KMS-11 (cell line): ENCODE data around the gene PHYHIPL.

ENCODE experiments used
- H2AFZ ChIP-seq: fragments of 200-600 bp; sonication (generic); 2 replicates; pipeline ENCODE4 v1.6.1; 2016; ENCODE audit warnings: antibody characterized with exemption, mixed run types, low read depth
- H3K27ac ChIP-seq: fragments of 200-600 bp; sonication (generic); 2 replicates; pipeline ENCODE4 v1.6.1; 2016; ENCODE audit warnings: mild to moderate bottlenecking, mixed run types
- H3K27me3 ChIP-seq: fragments of 200-600 bp; sonication (generic); 2 replicates; pipeline ENCODE4 v1.6.1; 2017; ENCODE audit warnings: mild to moderate bottlenecking, low read depth, mixed run types, moderate library complexity; ENCODE audit not compliant: insufficient read depth
- H3K36me3 ChIP-seq: fragments of 200-600 bp; sonication (generic); 2 replicates; pipeline ENCODE4 v1.6.1; 2017; ENCODE audit warnings: mild to moderate bottlenecking, mixed run types; ENCODE audit not compliant: insufficient read depth
- H3K4me1 ChIP-seq: fragments of 200-600 bp; sonication (generic); 2 replicates; pipeline ENCODE4 v1.6.1; 2016; ENCODE audit warnings: mild to moderate bottlenecking, low read depth, mixed run types; ENCODE audit not compliant: poor library complexity, severe bottlenecking
- H3K4me2 ChIP-seq: fragments of 200-600 bp; sonication (generic); 2 replicates; pipeline ENCODE4 v1.7.0; 2016; ENCODE audit warnings: mild to moderate bottlenecking, mixed run types
- H3K4me3 ChIP-seq: fragments of 200-600 bp; sonication (generic); IDR thresholded peaks from 2 replicates; pipeline ENCODE4 v1.6.1; 2017; ENCODE audit warnings: low read depth, low read length, mixed read lengths; ENCODE audit not compliant: insufficient read depth
- H3K79me2 ChIP-seq: fragments of 200-600 bp; sonication (generic); 2 replicates; pipeline ENCODE4 v1.6.1; 2016; ENCODE audit warnings: low read depth, mixed run types; ENCODE audit not compliant: insufficient read depth
- H3K9ac ChIP-seq: fragments of 200-600 bp; sonication (generic); 2 replicates; pipeline ENCODE4 v1.6.1; 2016; ENCODE audit warnings: mild to moderate bottlenecking, mixed run types
- H4K20me1 ChIP-seq: fragments of 200-600 bp; sonication (generic); 2 replicates; pipeline ENCODE4 v1.6.1; 2016; ENCODE audit warnings: mild to moderate bottlenecking, mixed run types; ENCODE audit not compliant: insufficient read depth
- TF ChIP-seq, protein P1 (sequence below): fragments of 200-600 bp; sonication (generic); conservative IDR thresholded peaks from 2 replicates; pipeline ENCODE4 v1.6.1; 2017; ENCODE audit warnings: low read depth, mild to moderate bottlenecking, antibody characterized with exemption, low read length, moderate library complexity, mixed read lengths

Gene PHYHIPL

DNA sequence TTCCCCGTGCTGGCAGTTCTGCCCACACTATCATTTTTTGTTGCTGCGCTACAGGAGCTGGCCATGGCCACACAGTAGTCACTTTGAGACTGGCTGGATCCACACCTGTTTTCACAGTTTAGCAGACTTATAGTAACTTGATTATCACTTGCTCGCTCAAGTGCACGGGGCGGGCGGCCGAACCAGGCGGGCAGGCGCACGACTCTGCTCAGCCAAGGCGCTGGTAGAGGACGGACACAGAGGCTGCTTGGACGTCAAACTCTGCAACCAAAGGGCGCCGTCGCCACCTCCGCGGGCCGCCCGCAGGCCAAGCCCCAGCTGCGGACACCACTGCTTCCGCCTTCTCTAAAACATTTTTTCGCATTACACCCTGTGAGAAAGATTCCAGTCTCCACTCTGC, 38.4 kb upstream of the PHYHIPL start:
- no peaks in the 10 kb centered on the region for H3K4me1 ChIP-seq
- H3K27me3 ChIP-seq = no peaks in the 10 kb centered on the region
- no peak overlapping the region for H3K27ac ChIP-seq
- no peak overlapping the region for H2AFZ ChIP-seq
- H4K20me1 ChIP-seq = no peaks in the 10 kb centered on the region
- no peaks in the 10 kb centered on the region for H3K36me3 ChIP-seq
- no peak overlapping the region for H3K9ac ChIP-seq
- TF ChIP-seq, protein P1, sequence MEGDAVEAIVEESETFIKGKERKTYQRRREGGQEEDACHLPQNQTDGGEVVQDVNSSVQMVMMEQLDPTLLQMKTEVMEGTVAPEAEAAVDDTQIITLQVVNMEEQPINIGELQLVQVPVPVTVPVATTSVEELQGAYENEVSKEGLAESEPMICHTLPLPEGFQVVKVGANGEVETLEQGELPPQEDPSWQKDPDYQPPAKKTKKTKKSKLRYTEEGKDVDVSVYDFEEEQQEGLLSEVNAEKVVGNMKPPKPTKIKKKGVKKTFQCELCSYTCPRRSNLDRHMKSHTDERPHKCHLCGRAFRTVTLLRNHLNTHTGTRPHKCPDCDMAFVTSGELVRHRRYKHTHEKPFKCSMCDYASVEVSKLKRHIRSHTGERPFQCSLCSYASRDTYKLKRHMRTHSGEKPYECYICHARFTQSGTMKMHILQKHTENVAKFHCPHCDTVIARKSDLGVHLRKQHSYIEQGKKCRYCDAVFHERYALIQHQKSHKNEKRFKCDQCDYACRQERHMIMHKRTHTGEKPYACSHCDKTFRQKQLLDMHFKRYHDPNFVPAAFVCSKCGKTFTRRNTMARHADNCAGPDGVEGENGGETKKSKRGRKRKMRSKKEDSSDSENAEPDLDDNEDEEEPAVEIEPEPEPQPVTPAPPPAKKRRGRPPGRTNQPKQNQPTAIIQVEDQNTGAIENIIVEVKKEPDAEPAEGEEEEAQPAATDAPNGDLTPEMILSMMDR = no peak
- H3K4me3 ChIP-seq = no peak overlapping the region
- H3K4me2 ChIP-seq = no peak overlapping the region
- H3K79me2 ChIP-seq = no peaks in the 10 kb centered on the region

DNA sequence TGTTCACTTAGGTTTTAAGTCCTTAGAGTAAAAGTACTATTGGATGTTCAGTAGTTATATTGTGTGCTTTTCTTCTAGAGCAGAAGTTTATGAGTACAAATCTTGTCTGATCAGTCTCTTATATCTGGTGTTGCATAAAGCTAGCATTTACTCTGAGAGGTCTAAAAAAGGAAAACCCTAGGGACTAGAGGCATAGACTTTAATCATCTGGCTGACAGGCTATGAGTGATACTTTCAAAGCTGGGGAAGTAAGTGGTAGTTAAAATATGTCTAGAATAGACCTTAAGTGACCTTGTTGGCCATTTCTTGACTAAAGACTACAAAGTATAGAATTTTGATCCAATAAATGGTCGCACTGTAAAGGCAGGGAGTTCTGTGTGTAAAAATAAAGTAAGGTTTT, 32.9 kb upstream of the PHYHIPL start:
- Histone ChIP-seq H3K4me2 (no peak overlapping the region), H3K4me3 (no peak overlapping the region), H3K79me2 (no peaks in the 10 kb centered on the region), H3K27me3 (no peaks in the 10 kb centered on the region), H3K9ac (no peak overlapping the region), H3K27ac (no peak overlapping the region), H3K36me3 (no peaks in the 10 kb centered on the region), H3K4me1 (no peaks in the 10 kb centered on the region), H4K20me1 (no peaks in the 10 kb centered on the region), H2AFZ (no peak overlapping the region)
- TF ChIP-seq, protein P1 = no peak

DNA sequence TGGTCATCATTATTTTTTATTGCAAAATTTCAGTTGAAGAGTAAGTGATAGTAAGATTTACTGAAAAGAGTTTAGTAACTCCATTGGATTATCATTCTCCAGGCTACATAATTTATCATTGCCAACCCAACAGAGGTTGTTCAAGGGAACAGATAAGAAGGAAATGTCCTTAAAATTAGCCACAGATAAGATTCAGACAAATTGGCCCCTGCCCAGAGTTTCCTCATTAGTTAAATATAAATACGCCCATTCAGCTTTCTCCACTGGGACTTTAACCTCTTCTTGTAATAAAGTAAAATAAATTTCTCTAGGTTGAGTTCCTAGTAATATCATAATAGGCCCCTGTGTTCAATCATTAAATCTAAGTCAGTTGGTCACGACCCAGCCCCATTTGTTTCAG, 27.7 kb upstream of the PHYHIPL start:
- Histone ChIP-seq H3K4me2 (no peak overlapping the region), H3K4me1 (no peaks in the 10 kb centered on the region), H3K9ac (no peak overlapping the region), H4K20me1 (no peaks in the 10 kb centered on the region), H3K36me3 (no peaks in the 10 kb centered on the region), H3K27ac (no peak overlapping the region), H3K79me2 (no peaks in the 10 kb centered on the region), H3K27me3 (no peaks in the 10 kb centered on the region), H3K4me3 (no peak overlapping the region), H2AFZ (no peak overlapping the region)
- TF ChIP-seq, protein P1 = no peak

DNA sequence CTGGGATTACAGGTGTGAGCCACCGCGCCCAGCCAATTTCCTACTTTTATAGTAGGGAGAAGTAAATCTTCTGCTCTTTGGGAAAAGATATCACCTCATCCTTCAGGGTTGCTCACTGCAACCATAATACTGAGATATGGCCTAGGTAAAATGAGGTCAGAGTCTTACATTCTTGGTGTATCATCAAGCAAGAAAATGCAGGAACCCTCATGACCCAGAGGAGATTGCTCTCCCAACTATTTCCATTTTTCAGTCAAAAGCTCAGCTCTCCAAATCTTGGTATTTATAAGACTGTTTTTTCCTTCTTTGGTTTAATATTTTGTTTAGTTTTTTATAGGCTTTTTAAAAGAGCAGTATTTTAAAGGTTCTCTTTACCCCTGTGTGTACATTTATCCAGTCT, 20.9 kb upstream of the PHYHIPL start:
- Histone ChIP-seq H3K79me2 (no peaks in the 10 kb centered on the region), H4K20me1 (no peaks in the 10 kb centered on the region), H3K27me3 (no peaks in the 10 kb centered on the region), H3K4me3 (no peak overlapping the region), H2AFZ (no peak overlapping the region), H3K36me3 (no peaks in the 10 kb centered on the region), H3K9ac (no peak overlapping the region), H3K4me2 (no peak overlapping the region), H3K4me1 (no peaks in the 10 kb centered on the region), H3K27ac (no peak overlapping the region)
- TF ChIP-seq, protein P1 = no peak

DNA sequence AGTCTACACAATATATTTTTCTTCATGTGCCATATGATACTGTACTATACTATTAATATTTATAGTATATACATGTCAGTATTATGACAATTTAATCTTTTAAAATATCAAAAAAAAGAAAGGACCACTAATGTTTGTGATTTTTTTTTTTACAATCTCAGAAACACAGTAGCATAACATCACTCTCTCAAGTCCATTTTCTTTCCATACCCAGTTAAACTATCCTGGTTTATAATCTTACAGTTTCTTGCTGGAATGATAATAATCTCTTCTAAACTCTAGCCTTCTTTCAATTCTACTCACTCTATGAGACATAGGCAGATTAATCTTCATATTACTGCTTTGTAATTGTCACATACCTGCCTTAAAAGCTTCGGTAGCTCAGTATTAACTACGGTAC, 8.9 kb upstream of the PHYHIPL start:
- H3K27ac ChIP-seq = no peak overlapping the region
- H3K36me3 ChIP-seq = no peaks in the 10 kb centered on the region
- no peak overlapping the region for H3K9ac ChIP-seq
- H4K20me1 ChIP-seq = no peaks in the 10 kb centered on the region
- TF ChIP-seq, protein P1 = no peak
- no peaks in the 10 kb centered on the region for H3K27me3 ChIP-seq
- H3K79me2 ChIP-seq = no peaks in the 10 kb centered on the region
- H3K4me1 ChIP-seq = no peaks in the 10 kb centered on the region
- H3K4me2 ChIP-seq = no peak overlapping the region
- H2AFZ ChIP-seq = no peak overlapping the region
- no peak overlapping the region for H3K4me3 ChIP-seq
